HUDEP-2 (cell line): ENCODE data around the gene C2orf76.
A peak's percentile ranks its signal among the peaks of the same experiment; 100 is the strongest.

Experiments used
- DNase-seq, 76 experiments: peaks; one replicate each; lab custom pipeline; 2025; ENCODE audit not compliant: unreplicated experiment in 76 of 76; lab: John Stamatoyannopoulos, UW

Gene C2orf76

GRCh38 chr2:119267604-119268003 lies 99.0 kb downstream of the C2orf76 start:
- no peak for DNase-seq

DNA sequence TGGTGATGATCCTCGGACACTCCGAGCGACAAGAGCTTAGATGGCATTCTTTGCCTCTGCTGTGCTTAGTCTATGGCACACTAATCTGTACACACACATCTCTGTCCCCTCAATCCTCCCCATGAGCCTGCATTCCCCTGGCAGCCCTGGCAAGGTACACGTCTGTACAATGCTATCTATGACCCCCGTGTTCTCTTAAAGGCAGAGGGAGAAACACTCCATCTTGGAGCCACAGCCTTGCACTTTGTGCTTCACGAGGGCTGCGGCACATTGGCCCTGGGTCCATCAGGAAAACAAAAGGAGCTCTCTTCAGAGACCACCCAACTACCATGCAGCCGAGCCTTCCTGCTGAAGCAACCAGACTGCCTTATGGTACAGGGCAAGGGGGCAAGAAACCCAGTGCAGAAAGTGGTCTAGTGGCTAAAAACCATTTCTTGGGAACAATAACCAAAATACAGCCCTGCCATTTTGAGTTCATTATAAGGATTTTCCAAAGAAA lies 100.5 kb downstream of the C2orf76 start:
- no peak for DNase-seq

DNA sequence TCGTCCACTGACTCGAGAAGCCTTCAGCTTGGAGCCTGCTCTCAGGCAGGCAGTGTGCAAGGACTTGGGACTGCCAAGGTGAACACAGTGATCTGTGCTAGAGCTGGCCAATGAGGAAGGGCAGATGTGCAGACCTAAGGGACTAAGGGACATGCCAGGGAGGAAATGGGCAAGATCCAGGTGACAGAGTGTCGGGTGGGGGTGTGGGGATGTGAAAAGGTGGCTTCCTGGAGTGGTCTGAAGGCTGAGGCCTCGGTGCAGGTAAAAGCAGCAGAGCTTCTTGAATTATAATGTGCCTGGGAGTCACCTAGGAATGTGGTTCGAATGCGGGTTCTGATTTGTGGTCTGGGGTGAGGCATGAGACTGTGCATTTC lies 101.0 kb downstream of the C2orf76 start:
- no peak for DNase-seq

GRCh38 chr2:119264781-119265692 lies 101.6 kb downstream of the C2orf76 start:
- DNase-seq: peak in 35 of 76 experiments; percentile 2 to 53 (median 19)

- no peak for DNase-seq
Measured at GRCh38 chr2:119263656-119264055, 103.0 kb downstream of the C2orf76 start.

GRCh38 chr2:119263025-119263424 lies 103.6 kb downstream of the C2orf76 start:
- no peak for DNase-seq

DNA sequence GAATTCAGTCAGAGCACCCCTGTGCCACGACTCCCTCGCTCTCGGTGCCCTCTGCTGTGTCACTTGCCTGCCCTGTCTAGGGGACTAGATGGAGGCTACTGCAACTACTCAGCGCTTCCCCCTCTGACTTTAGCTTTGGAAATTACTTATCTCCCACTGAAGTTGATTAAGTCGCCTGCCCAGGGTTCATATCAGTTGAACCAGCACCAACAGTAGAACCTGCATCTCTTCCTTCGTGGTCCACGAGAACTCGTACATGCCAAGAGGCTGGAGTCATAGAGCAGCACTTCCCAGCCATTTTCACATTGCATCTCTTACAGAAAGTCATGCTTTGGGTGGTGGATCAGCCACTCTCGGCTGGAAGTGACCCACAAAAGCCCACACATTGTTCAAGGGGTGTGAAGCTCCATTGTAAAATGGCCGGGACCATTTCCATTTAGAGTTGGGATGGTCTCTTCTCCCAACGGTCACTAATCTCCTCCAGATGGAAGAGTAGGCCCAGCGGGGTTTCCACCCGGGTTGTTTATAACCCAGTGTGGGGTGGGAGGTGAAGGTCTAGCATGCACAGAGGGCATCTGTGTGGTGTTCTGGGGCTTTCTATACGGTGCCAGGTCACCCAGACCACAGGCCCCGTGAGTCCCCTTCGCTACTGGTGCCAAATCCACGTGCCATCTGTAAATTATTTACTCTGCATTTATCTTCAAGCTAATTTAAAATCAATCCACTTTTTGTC lies 105.0 kb downstream of the C2orf76 start:
- peak in 1 of 76 experiments; percentile 8 for DNase-seq

DNA sequence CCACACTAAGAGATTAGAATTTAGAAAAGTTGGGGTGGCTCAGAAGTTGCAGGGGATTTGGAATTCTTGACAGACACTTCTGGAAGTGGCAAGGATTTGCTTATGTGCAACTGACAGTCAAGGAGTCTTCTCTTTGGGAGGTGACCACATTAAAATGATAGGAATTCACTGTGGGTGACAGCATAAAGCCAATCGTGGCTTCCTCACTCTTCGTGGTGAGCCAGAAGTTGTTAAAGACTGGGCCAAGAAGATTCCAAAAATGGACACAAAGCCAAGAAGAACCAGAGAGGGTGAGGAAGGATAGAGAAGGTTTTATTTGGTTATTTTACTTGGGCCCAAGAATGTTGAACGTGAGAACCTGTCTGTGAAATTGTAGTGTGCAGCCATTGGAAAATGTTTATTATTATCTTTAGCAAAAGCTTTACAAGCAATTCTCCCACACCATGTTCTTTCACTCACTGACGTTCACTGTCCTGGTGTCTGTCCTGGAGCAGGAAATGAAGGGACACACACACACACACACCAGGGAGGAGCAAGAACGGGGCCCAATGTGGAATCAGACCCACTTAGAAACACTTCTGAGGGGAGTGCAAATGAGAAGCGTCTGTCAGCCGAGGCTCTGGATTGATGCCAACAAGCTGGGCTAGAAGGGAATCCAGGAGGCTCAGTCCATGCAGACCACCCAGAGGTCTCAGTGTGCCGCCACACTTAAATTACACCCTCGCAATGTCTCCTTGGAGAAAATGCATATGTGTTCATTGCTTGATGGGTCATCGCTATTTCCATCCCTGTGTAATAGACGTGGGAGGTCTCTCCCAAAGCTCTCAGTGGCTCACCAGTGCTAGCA lies 105.8 kb downstream of the C2orf76 start:
- no peak for DNase-seq

DNA sequence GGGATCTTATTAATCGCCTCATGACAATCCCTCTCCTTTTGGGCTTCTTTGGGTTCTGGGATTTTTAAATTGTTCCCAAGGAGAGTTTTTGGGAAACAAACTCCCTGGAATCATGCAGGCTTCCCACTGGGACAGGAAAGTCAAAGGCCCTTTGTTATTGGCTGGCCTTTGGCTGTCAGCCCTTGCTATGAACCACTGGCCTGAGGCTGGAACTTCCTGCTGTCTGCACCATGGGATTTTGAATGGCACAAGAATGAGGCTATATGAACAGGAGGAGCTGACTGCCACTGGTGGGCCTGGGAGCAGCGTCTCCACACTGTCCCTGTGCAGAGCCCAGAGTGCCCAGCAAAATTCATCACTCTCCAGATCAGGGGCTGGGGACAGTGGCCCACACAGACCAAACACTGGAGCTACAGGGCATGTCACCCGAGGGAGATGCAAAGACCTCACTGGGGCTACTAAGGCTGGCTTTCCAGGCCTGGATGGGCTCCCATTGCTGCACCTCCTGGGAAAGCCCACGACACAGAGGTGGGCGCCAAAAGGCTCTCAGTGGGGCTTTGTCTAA lies 107.3 kb downstream of the C2orf76 start:
- no peak for DNase-seq

GRCh38 chr2:119257198-119257597 lies 109.4 kb downstream of the C2orf76 start:
- DNase-seq: no peak

- DNase-seq: no peak
Measured at GRCh38 chr2:119256582-119256921, 110.1 kb downstream of the C2orf76 start.

GRCh38 chr2:119255760-119256581 lies 110.7 kb downstream of the C2orf76 start:
- no peak for DNase-seq

DNA sequence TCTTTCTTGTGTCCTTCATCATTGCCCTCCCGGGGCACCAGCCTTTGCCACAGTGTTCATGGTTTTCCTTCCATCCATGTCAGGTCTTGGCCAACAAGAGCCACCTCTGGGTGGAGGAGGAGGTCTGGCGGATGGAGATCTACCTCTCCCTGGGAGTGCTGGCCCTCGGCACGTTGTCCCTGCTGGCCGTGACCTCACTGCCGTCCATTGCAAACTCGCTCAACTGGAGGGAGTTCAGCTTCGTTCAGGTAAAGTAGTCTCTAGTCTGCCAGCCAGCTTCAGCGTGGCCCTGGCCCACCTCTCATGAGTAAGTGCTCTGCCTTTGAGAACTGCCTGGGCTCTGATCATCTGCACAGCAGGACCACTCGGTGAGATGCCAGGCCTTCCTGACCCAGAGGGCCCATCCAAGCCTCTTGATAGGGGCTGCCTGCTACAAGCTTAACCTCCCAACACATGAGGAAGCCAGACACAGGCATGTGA lies 112.0 kb downstream of the C2orf76 start:
- DNase-seq: no peak

DNA sequence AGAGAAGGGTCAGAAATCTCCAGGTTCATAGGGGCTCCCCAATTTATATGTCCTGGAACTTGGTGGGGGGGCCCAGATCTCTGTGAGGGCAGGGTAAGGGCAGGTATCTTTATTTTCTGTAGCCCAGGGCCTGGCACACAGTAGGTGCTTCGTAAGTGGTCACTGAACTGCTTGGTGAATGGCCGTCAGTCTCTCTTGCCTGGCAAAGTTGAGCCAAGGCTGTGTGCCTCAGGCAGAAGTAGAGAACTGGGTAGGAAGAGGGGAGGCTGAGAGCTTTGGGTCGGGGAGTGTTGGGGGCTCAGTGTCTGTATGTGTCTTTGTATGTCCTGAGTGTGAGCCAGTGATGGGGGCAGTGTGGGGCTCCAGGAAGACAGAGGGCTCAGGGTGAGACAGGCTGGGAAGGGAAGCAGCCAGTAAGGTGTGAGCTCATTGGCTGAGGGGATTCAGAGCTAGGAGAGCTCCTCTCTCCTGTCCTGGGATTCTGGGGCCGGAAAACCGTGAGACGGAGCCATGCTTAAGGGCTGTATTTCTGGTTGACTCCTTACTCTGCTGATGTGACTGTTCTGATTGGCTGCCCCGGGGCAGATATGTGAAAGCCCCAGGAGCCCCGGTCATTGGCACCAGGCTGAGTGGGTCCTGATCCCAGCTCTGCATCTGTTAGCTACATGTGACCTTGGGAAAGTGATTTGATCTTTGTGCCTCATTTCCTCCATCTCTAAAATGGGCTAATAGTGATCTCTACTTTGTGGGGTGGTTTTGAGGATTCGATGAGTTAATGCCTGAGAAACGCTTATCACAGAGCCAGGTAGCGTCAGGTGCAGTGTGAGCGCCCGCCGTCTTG lies 112.7 kb downstream of the C2orf76 start:
- no peak for DNase-seq

DNA sequence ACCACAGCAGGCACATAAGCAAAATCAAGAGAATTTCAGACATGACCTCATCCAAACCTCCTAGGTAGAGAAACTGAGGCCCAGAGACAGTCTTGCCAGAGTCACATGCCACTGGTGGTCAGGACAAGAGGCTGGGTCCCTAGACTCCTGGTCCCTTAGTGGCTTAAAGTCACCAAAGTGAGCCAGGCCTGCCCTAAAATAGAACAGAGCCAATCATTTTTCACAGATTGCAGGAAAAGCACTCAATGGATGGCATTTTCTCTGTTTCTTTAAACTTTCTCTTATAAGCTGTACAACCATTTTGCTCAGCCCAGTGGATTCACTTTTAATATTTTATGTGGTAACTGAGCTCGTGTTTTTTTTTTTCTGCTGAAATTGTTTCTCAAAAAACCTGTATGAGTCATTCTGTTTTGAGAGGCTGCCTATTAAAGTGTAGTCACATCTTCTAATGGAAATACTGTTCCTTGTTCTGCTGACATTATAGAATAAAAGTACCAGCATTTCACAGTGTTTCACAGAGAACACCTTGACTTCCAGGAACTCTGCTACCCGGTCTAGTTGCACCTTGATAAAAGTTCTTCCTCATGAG lies 113.4 kb downstream of the C2orf76 start:
- DNase-seq: no peak
